Dedifferentiated amniotic fluid mesenchymal stem cell (primary cell): ENCODE results near the gene CHSY1.

Experiments used
- DNase-seq: peaks from one replicate; pipeline ENCODE4 v3.0.0-alpha.2; 2016; ENCODE audit errors: extremely low spot score

The CHSY1 gene

DNA sequence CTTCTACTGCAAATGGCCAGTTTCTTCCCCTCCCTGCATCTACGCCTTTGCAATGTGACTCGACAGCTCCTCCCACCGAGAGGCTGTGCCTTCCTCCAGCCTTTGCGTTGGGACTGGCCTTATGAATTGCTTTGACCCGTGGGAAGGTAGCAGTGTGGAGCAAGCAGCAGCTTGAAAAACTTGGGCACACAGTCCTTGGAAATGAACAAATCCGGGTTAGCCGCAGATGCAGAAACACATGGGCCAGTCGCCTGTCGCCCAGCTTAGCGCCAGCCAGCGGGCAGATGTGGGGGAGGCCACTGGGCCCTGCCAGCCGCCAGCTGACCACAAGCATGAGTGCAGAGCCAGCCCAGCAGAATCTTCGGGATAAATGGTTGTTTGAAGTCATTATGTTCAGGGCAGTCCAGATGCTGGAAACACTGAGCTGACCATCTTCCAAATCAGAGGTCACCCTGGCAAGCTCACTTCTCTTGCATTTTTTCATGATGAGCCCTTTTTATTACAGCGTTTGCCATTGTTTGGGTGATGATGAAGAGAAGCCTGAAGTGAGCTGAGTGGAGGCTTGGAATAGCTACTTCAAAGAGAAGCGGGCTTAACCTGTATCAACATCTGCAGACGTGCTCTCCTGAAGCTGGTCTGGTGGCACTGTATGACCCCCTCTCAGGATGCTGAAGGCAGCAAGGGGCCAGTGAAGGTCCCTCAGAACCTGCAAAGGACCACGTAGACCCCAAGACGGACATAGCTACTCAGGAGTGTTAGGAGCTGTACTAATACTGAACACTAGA, 15.7 kb upstream of the CHSY1 start:
- peak; percentile 19 for DNase-seq

DNA sequence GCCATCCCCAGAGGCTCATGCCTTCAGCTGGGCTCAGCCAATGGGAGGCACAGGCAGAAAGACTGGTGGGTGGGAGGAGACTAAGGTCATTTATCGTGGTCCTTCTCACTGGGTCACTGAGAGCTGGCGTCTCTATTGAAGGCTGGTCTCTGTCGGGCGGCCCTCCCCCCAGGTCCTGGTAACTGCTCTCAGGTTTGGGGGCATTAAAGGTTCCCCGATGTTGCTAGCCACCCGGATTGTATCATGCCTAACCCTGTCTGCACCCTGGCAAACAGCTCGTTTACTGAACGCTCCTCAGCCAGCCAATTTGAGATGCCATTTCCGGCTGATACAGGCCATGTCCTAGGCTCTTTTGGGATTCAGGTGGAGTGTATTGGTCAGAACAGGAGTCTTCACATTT, 14.9 kb upstream of the CHSY1 start:
- DNase-seq = no peak

DNA sequence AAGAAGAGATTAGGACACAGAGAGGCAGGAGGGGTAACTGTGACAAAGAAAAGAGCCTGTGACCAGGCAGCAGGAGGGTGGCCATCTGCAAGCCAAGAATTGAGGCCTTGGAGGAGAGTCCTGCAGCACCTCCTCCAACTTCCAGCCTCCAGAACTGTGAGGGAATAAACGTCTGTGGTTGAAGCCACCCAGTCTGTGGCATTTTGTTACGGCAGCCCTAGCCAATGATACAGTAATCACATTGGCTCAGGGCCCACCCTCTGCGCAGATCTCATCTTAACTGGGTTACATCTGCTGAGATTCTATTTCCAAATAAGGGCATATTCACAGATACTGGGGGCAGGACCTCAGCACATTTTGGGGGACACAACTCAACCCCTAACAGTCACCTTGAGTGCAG, 14.2 kb upstream of the CHSY1 start:
- DNase-seq = no peak

DNA sequence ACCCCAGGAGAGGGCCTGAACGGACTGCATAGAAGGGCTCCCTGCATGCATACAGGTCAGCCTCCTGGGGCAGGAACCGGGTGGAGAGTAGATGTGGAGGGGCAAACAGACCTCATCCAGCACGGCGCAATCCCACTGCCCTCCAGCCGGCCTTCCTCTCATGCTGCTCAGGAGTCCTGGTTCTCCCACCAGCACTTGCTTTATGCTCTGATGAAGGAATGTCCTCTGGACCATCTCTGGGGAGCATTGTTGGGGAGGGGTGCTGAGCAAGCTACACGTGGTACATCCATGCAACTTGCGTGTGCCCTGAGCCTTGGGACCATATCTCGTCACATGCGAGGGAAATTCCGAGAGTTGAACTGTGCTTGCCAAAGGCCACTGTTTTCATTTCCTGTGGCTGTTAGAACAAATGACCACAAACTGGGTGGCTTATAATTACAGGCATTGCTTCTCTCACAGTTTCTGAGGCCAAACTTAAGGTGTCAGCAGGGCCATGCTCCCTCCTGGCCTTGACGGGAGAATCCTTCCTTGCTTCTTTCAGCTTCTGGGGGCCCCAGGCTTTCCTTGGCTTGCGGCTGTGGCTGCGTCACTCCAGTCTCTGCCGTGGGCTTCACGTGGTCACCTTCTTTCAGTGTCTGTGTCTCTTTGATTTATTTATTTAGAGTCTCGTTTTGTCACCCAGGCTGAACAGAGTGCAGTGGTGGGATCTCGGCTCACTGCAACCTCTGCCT, 13.2 kb upstream of the CHSY1 start:
- no peak for DNase-seq

DNA sequence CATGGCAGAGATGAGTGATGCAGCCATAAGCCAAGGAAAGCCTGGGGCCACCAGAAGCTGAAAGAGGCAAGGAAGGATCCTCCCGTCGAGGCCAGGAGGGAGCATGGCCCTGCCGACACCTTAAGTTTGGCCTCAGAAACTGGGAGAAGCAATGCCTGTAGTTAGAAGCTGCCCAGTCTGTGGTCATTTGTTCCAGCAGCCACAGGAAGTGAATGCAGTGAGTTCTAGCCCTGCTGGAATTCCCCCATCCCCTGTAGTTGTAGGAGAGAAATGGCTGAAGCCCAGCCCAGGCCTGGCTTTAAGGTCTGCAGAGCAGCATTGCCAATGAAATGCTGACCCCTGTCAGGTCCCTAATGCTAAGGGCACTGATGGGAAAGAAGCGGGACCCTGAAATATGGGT, 12.2 kb upstream of the CHSY1 start:
- DNase-seq = no peak

DNA sequence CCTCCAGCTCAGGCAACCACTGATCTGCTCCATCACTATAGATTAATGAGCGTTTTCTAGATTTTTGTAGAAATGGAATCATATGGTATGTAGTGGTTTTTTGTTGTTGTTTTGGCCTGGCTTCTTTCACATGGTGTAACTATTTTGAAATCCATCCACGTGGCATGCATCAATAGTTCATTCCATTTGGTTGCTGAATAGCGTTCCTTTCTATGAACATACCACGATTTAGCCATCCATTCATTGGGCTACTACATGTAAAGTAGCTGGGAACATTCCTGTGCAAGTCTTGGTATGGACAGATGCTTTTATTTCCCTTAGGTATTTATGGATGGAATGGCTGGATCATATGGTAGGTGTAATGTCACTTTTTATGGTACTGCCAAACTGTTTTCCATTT, 10.7 kb upstream of the CHSY1 start:
- no peak for DNase-seq

DNA sequence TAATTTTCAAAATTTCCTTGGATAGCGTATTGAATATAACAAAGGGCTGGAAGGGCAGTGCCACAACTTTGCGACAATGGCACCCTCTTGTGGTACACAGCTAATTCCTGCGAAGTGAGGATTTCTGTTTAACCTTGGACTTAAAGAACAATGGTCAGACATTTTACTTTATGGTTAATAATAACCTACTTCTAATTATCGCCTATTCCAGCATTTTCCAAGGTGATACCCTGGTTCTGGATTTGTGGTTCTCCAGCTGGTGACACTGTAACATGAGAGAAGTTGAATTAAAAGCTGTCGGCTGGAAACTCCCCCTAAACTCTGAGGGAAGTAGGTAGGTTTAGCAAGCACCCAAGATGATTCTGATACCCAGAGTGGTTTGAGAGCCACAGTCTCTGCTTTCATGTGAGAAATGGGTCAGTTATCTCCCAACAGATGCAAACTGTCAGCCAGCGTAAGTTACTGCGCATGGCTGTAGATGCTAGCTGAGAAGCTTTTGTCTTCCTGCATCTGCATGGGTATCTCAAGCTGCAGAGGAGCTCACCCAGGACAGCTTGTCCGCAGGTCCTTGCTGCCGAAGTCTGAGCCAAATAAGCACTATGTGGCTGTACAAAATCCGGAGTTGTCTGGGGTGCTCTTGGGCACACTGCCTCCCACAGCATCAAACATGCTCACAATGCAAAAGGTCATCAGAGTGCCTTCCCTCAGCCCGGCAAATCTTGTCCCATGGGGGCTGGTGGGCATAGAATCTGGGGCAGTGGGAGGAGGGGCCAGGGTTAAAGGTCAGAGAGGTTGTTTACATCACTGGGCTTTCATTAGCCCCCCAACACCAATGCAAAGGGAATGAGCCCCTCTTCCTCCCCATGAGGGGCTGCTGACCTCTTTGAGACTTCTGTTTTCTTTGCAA, 6.6 kb upstream of the CHSY1 start:
- peak; percentile 80 for DNase-seq

DNA sequence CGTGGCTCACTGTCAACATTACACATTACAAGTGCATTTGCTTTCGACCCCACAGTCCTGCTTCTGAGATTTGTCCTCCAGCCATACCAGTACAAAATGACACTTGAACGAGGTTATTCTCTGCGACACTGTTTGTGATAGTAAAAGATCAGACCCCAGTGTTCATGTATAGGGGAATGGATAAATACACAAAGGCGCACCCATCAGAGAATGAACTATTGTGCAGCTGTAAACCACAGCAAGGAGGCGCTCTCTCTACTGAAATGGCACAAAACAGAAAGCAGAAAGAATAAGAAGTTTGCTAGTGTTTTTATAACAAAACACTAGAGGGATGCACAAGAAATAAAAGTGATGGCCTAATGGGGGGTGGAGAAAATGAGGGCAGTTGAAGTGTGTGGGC, 4.9 kb upstream of the CHSY1 start:
- no peak for DNase-seq

DNA sequence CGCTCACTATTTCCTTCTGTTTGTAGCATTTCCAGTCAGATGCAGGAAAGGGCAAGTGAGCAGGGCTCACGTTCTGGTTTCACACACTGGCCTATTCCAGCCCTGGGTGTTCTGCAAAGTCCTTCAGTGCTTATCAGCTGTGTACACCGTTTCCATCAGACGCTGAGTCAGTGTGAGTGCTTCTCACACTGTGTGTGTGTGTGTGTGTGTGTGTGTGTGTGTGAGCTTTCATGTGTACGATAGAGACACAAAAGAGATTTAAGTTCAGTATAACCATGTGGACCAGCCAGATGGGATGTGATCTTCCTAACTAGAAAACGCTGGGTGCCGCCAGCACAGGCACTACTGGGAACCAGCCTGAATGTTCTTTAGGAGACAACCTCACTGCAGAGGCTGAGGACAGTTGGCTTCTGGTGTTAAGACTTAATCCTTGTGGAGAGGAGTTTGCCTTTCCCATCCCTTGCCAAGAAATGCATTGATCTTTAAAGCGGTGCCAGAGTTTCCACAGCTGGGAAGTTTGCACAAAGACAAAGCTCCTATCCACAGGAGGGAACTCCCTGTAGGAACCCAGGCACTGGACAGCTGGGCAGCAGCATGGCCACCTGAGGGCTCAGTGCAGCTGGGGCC, 3.9 kb upstream of the CHSY1 start:
- DNase-seq = no peak

DNA sequence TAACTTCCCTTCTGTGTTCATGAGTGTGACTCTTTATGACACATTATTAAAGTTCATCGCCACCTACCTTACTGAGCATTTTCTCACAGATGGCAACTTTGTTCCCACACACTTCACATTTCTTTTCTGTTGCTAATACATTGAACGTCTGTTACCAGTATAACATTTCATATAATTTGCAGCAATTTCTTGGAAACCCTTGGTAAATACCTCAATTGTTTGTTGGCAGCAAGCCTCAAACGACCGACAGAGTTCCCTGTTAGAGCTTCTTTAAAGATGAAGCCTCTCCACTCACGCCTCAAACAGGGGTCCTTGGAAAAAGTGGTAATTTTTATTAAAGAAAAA, 3.2 kb upstream of the CHSY1 start:
- DNase-seq = no peak

DNA sequence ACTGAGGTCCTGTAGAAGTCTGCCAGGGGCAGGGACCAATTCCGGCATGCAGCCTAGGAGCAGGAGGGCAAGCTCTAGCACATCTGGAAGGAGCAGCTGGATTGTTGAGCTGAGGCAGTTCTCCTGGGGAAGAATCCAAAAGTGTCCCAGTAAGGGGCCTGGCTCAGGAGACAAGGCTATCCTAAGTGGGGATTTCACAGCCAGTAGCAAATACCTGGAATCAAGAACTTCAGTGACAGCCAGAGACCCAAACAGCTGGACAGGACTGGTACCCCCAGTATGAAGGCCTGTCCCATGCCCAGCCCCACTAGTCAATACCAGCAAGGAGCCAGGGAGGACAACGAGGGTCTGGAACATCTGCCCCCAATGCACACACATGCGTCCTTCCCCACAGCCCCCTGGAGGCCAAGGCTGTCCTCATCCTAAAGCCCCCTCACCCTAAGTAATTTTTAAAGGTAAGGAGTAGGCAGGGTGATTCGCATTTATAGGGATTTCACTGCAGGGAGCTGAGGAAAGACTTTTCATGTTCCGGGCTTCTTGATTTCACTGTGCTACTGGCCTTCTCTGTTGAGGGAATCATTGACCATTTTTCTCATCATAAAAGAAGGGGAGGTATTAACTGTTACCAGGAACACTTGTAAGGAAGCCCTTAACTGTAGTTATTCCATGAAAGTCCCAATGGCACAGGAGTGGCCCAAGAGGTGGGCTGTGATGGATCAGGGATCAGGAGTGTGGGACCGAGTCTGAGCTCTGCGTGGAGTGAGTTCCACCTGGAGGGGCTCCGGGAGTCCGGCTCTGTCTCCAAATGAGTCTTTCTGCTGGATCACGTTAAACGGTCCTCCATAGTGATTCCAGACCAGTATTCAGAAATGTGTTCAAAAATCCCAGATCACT, 2.6 kb upstream of the CHSY1 start:
- DNase-seq = no peak

DNA sequence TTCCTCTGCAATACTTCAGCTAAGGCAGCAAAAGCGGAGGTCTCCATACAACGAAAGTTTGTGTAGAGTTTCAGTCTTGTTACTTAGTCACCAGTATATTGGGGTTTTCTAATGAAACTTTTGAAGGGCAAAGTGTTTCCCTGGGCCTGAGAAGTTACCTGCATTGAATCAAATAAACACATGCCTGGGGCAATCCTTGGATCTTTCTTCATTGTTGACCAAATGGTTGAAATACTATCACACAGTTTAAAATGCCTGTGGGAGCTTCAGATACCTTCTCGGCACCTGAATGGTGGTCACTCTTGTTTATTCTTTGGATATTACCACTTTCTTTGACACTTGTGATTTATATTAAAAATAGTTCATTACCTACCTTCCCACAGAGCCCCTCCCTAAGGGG, 988 bp upstream of the CHSY1 start:
- no peak for DNase-seq

DNA sequence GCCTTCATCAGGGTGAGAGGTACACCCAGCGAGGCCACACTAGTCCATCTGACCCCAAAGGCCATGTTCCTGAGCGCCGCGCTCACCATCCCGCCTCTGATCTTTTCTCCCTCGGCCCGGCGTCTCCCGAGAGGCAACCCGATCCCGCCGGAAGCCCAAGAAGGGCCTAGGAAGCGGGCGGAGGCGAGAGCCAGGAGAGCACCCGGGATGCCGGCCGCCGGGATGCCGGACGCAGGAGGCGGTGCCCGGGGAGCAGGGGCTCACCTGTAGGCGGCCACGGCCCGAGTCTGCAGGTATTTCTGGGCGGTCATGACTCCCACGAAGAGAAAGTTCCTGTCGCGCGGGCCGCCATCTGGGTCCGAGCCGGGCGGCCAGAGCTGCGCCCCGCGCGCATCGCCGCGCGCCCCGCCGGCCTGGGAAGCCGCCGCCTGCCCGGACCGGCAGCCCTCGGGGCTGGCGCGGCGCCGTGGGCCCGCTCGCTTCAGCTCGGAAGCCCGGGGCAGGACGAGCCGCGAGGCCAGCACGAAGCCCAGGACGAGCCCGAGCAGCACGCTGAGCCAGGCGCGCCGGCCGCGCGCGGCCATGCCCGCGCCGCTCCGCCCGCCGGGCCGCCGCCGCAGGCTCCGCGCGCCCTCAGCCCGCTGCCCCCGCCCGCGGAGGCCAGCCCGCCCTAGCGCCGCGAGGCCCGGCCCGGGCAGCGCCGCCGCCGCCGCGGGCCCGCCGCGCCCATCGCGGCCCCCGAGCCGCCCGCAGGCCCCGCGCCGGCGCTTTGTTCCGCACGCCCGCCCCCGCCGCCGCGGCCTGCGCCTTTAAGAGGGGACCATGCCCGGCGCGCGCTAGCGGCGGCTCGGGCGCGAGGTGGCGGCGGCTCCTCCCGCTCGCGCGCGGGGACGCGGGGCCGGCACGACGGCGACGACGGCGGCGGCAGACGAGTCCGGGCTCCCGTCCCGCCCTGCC, 697 bp downstream of the CHSY1 start:
- DNase-seq = peak; percentile 30

DNA sequence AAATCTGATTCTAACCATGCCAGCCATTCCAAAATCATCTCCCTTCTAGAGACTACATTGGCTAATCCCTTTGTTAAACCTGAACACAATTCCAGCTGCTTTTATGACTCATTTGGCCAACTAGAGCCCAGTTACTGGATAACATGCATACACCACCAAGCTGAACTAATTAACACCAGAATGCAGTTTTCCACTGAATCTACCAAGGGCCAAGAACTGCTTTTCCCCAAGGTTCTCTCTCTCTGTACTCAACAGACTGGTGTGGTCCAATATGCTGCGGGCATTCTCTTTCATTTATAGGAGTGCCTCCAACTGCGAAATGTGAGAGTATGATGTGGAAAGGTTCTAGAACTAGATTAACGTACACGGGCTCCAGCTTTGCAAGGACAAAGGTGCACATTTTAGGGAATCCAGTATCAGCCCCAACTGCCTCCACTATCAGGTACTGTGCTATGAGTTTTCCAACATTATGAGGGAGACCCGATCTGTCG, 1.5 kb downstream of the CHSY1 start:
- DNase-seq = no peak

DNA sequence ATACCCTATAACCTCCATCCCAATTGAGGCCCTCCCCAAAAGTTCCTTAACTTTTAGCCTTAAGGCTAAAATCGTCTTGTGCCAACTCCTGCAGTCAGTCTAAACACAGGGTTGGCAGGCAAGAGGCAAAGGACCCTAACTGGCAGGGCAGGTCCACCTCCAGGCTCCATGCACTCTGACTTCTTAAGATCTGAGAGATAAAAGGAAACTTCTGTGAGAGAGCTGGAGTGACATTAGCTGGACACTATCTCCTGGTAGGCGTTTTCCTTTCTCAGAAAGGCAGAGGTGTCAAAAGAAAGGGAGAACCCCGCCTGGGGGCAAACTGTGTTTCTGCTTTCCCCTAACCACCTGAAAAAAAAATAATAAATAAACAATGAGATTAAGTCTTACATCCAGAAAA, 3.6 kb downstream of the CHSY1 start:
- no peak for DNase-seq

DNA sequence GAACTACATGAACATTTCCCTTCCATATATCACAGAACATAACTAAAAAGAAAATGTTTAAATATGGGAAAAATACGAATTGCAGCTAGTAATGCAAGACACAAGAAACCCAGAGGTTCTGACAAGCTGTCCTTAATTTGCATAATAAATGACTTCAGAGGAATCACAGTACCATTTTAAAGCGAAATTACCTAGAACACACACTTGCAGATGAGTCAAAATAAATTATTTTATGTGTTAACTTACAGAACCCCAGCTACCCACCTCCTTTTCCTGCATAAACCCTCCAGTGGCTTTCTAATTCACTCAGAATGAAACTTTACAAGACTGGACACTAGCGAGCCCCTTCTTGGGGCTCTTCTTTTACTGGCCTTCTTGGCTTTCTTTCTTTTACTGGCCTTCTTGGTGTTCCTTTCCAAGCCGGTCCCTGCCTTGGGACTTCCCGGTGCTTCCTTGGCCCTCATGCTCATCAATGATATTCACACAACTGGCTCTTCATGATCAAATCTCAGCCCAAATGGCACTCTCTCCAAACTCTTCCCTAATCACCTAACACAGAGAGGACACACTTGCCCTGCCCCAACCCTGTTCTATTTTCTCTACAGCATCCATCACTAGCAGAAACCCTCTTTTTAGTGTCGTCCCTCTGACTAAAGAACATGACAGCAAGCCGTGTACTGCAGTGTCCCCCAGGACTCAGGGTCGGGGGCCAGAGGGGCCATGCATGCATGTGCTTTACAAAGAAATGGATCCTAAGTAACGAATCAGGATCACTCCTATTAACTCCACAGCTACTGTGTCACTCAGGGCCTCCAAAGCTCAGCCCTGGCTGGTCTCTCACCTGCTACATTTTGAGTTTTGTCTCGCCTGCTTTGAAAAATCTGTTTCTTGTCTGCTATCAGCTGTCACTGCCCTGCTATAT, 4.8 kb downstream of the CHSY1 start:
- no peak for DNase-seq

DNA sequence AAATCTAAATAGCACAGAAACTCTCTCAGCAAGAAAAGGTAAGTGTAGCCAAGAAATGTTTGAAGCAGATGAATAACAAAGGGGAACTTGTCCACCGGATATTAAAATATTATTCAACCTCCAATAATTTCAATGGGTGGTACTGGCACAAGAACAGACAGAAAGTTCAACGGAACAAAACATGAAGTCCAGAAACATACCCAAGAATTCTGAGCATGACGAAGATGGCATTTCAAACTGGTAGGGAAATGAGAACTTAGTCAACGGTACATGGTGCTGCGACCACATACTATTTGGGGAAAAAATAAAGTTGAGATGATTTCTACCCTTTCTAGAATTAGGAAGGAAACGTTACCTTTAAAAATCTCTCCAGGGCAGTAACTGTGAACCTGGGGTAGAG, 5.5 kb downstream of the CHSY1 start:
- no peak for DNase-seq

DNA sequence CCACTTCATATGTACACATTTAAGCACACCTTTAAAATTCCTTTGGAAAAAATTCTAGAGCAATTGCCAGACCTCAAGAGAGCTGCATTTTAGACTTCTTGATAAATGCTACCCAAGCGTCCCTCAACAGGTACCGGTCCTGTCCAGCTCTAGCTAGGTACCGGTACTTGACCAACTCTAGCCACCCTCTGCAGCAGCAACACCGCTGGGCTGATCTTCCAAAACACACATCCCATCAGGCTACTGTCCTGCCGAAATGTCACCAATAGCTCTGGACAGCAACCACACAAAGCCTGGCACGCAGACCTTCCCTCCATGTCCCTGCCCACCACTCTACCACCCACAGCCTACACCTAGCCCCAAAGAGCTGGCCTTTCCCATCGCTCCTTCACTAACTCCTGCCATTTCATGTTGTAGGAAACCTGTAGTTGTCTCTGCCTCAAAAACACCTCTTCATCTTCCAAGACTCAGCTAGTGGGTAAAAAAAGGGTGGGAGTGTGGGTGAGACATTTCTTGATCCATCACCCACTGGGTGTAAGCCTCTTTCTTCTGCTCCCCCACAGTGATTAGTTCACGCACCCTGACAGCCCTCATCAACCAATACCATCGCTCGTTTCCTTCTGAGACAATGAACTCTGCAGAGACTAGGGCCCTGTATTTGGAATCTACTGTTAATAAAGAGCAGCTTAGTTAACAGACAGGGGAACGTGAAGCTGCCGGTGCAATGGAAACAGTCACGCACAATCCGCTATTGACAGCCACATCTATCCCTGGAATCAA, 6.8 kb downstream of the CHSY1 start:
- no peak for DNase-seq
